Right lobe of liver (tissue), 4 donors: ENCODE data around the gene KRT71.

Source experiments
- CTCF ChIP-seq, 4 donors: fragments of 200-600 bp in 3 of 4; fragments of 450-650 bp in 1 of 4; IDR thresholded peaks; one replicate each; pipeline versions ENCODE4 v1.5.1 to v1.8.0; 2016 to 2022; ENCODE audit warnings: antibody characterized with exemption in 4 of 4, mild to moderate bottlenecking in 2 of 4
- POLR2A ChIP-seq: fragments of 450-650 bp; IDR thresholded peaks from one replicate; pipeline ENCODE4 v1.6.1; 2017; ENCODE audit warnings: antibody characterized with exemption, mild to moderate bottlenecking
- donor health status: DM: no; HTN: no; CAD: no.
- donor health status: DM: no; HTN: no; CAD: no.
- donor health status: DM: no; HTN: yes; CAD: no.

GRCh38 chr12:52543985-52544883 lies 8.7 kb downstream of the KRT71 start:
- TF ChIP-seq CTCF (IDR thresholded peaks at IDR 0.05) (no peak), POLR2A (no peak)
